HG03460 (cell line): ENCODE data around the gene CDC42EP4.
"Not testable (repeated sequence)": the region's sequence is repeated elsewhere in the genome, so short reads cannot be mapped to it uniquely, and the experiment has no call there.

ENCODE experiments used
- ATAC-seq: cut with Tn5 transposase; IDR thresholded peaks from one replicate; pipeline ENCODE4 v1.9.1; 2021; ENCODE audit not compliant: unreplicated experiment

CDC42EP4 gene

DNA sequence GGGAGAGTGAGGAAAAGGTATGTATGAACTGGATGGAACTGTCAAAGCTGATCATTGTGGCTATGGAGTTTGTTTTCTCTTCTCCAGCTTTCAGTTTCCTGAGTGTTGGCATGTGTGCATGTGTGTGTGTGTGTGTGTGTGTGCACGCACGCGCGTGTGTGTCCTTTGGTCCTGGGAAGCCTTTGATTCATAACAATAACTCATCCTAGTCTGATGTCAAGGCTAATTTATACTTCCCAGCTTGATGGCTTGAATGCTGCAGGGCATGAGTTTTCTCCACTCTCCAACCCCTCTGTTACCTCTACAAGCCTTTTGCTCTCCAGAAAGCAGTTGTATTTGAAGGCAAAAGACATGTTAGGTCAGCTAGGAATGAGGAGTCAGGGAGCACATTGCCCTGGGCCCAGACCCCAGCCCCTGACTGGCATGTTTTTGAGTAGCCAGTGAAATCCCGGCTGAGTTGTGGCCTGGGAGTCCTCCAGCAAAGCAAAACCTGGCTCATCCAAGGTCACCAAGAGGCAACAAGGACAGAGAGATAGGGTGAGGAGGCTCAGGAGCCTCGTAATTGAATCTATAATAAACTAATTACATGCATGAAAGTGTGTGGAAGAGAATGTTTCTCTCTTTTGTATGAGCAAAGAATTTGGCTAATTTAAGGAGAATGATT lies 8.9 kb upstream of the CDC42EP4 start:
- no peak for ATAC-seq

GRCh38 chr17:73319766-73320165 lies 8.0 kb upstream of the CDC42EP4 start:
- no peak for ATAC-seq

GRCh38 chr17:73318836-73319235 lies 7.0 kb upstream of the CDC42EP4 start:
- no peak for ATAC-seq

GRCh38 chr17:73318427-73318813 lies 6.6 kb upstream of the CDC42EP4 start:
- ATAC-seq = no peak

DNA sequence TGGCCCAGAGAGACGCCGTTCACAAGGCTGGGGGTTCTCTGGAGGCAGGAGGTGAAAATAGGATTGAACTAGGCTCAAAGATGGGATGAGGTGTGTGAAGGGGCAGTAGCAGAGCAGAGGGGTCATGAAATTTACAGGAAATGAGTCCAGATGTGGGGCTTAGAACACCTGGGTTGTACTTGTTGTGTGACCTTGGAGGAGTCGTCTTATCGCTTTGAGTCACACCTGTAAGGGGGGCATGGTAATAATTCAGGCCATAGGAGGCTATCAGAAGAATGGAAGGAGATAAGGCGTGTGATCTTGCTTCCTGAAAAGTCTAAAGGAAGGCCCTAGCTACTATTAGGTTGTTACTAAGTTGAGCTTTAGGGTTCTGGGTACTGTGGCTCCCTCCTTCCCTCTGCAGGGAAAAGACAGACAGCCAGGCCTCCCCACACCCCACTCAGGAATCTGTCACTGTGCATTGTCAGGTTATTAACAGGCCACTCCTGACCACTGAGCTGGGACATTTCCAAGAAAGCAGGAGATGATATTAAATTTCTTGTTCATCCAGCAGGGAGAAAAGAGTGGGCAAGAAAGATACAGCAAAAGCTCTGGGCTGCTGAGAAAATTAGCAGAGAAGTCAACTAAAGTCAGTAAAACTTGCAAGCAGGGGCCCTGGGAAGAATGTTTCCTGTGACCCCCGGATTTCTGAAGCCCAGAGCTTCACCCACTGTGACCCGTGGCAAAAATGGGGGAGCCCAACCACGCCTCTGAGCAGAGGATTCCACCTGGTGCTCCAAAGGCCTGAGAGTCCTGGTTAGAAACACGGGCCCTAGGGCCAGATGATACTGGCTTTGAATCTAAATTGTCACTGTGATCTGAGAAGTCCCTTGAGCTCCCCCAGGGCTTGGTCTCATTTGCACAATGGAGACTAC lies 6.0 kb upstream of the CDC42EP4 start:
- no peak for ATAC-seq

DNA sequence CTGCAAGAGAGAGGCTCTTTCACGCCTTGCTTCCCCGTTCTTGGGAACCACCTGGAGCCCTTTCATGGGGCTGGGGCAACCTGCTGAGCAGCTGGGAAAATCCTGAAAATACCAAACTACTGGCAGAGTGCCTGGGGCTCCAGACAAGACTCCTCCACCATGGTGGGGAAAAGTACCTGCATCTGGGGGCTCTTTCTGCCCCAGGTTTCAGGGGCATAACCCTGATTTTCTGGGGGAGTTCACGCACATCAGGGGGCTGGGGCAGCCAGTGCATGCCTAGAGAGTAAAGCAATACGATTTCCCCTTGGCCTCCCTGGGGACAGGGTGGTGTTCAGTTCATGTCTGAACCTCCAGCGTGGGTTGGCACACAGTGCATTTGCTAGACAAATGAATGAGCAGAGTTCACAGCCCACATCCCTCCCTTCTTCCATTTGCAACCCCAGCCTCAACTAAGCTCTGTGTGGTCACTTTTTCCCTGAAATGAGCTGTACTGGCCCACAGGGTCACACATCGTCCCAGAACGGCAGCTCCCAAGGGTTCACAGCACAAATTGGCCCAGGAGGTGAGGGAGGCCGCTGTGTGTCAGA lies 5.2 kb upstream of the CDC42EP4 start:
- peak; percentile 71 for ATAC-seq

GRCh38 chr17:73315471-73315870 lies 3.7 kb upstream of the CDC42EP4 start:
- ATAC-seq = no peak

DNA sequence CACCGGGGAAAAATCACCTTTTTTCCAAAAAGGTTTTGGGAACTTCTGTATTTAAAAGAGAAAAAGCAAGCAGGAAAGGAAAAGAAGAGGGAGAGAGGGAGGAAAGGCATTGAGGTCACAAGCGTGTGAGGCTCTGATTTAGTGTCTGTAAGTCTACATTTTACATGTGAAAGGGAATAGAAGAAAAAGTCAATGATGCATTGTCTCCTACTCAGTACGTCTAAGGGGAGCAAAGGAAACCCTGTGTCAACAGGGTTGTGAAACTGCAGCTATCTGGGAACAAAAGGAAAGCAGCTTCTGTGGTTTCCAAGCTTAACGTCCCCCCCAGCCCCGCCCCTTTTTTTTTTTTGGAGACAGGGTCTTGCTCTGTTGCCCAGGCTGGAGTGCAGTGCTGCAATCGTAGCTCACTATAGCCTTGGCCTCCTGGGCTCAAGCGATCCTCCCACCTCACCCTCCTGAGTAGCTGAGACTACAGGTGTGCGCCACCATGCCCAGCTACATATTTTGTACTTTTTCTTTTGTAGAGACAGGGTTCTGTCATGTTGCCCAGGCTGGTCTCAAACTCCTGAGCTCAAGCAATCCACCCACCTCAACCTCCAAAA lies 1.8 kb upstream of the CDC42EP4 start:
- no peak for ATAC-seq

DNA sequence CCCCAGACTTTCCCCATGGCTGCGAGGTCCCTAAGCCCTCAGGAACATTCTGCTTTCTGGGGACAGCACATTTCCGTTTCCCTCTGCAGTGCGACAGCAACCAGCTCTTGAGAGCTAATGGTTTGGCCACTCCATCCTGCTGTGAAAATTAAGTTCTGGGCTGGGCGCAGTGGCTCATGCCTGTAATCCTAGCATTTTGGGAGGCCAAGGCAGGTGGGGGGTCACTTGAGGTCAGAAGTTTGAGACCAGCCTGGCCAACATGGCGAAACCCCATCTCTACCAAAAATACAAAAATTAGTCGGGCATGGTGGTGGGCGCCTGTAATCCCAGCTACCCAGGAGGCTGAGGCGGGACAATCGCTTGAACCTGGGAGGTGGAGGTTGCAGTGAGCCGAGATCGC lies 1.1 kb upstream of the CDC42EP4 start:
- not testable (repeated sequence) for ATAC-seq

- ATAC-seq = peak; percentile 6
These were observed 397 bp downstream of the CDC42EP4 start for GRCh38 chr17:73311428-73311780.

- ATAC-seq = no peak
These were observed 1.8 kb downstream of the CDC42EP4 start for GRCh38 chr17:73309727-73310596.

DNA sequence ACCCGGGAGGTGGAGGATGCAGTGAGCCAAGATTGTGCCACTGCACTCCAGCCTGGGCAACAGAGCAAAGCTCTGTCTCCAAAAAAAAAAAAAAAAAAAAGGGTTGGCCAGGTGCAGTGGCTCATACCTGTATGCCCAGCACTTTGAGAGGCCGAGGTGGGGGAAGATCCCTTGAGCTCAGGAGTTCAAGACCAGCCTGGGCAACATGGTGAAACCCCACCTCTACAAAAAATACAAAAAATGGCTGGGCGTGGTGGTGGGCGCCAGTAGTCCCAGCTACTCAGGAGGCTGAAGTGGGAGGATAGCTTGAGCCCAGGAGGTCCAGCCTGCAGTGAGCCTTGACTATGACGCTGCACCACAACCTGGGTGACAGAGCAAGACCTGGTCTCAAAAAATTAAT lies 2.8 kb downstream of the CDC42EP4 start:
- ATAC-seq = not testable (repeated sequence)

- ATAC-seq = no peak
These were observed 3.6 kb downstream of the CDC42EP4 start for GRCh38 chr17:73308017-73308823.

DNA sequence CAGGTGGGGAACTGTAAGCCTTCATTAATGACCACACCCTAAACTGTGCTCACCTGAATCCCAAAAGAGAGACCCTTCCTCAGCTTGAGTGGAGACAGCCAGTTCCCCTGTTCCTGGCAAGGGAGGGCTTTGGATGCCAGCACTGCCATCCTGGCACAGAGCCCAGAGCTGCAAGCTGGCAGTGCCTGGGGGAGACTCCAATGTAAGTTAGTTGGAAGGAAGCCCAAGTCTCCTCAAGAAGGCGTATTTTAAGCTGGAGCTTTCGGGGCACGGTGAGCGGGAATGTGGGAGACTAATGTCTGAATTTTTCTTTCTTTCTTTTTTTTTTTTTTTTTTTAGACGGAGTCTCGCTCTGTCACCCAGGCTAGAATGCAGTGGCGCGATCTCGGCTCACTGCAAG lies 4.7 kb downstream of the CDC42EP4 start:
- ATAC-seq = no peak

GRCh38 chr17:73305845-73306836 lies 5.7 kb downstream of the CDC42EP4 start:
- no peak for ATAC-seq

DNA sequence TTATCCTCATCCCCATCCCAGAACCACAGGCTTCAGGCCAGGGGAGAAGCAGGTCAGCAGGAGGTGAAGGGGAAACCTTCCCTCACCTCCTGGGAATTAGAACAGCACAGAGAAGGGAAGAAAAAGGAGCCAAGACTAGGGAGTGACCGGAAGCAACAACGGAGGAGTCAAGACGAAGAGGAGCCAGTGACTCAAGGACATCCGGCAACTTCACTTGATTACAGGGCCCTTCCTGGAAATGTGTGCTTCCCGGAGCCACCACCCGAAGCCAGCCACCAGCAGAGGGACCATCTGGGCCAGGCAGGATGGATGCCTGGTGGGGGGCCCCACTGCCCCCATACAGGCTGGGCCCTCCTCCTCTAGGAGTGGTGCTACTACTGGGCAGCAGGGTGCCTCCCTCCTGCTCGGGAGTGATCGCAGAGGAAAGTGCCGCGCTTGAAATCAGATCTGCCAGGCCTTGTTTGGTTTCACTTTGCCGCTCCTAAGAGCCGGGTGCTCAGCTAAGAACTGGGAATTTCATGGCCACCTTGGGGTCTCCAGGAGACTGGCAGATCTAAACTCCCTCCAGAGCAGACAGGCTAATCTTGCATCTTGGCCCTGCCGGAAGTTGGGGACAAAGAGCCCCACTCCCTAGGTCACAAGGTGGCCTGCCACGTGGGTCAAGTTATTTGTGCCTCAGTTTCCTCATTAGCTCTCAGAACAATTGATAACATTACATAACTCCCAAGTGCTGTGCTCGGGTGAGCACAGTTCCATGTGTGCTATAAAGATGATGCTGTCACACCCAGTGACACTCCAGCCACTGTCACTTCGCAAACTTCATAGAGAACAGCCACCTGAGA lies 6.6 kb downstream of the CDC42EP4 start:
- no peak for ATAC-seq

GRCh38 chr17:73304438-73304837 lies 7.4 kb downstream of the CDC42EP4 start:
- ATAC-seq = no peak

- ATAC-seq = no peak
These were observed 9.6 kb downstream of the CDC42EP4 start for GRCh38 chr17:73302189-73302588.
